Astrocyte (in vitro differentiated cells and primary cell): ENCODE results near the gene UGT1A10. TPM values are rescaled to one million over a fixed set of nuclear protein-coding genes. Genes with fewer than 3 reads are reported as not detected.

Experiments used
- DNase-seq: peaks from one replicate; pipeline ENCODE4 v3.0.0-alpha.2; 2010; ENCODE audit warnings: low read depth
- FAIRE-seq: peaks from 2 replicates; lab custom pipeline; 2011; peaks lifted over from hg19 to GRCh38; lab: Jason Lieb, UNC
- H2AFZ ChIP-seq: 2 replicates; pipeline ENCODE4 v1.6.0; 2012; ENCODE audit warnings: low read depth, low read length, inconsistent platforms
- H3K27ac ChIP-seq: 2 replicates; pipeline ENCODE4 v1.5.1; 2011; ENCODE audit warnings: low read depth, low read length, inconsistent platforms
- H3K27me3 ChIP-seq: 2 replicates; pipeline ENCODE4 v1.6.0; 2011; ENCODE audit warnings: low read length, inconsistent platforms; ENCODE audit not compliant: insufficient read depth
- H3K36me3 ChIP-seq: 2 replicates; pipeline ENCODE4 v1.5.1; 2011; ENCODE audit warnings: low read length, inconsistent platforms; ENCODE audit not compliant: insufficient read depth
- H3K4me1 ChIP-seq: 2 replicates; pipeline ENCODE4 v1.5.1; 2011; ENCODE audit warnings: low read length, inconsistent platforms; ENCODE audit not compliant: insufficient read depth
- H3K4me2 ChIP-seq: 2 replicates; pipeline ENCODE4 v1.6.0; 2012; ENCODE audit warnings: low read length, inconsistent platforms
- H3K4me3 ChIP-seq: 2 replicates; pipeline ENCODE4 v1.5.1; 2011; ENCODE audit warnings: low read depth, mild to moderate bottlenecking, low read length, inconsistent platforms; ENCODE audit not compliant: insufficient read depth
- H3K79me2 ChIP-seq: 2 replicates; pipeline ENCODE4 v1.6.0; 2012; ENCODE audit warnings: mild to moderate bottlenecking, low read length, inconsistent platforms; ENCODE audit not compliant: insufficient read depth
- H3K9ac ChIP-seq: 2 replicates; pipeline ENCODE4 v1.6.0; 2012; ENCODE audit warnings: mild to moderate bottlenecking, low read length, inconsistent platforms
- H3K9me3 ChIP-seq: 2 replicates; pipeline ENCODE4 v1.5.1; 2012; ENCODE audit warnings: low read depth, mild to moderate bottlenecking, low read length, inconsistent platforms; ENCODE audit not compliant: insufficient read depth
- H4K20me1 ChIP-seq: 2 replicates; pipeline ENCODE4 v1.6.0; 2012; ENCODE audit warnings: low read length, inconsistent platforms; ENCODE audit not compliant: insufficient read depth
- H3K27ac Mint-ChIP-seq: one replicate; pipeline ENCODE4 v1.8.0; 2021; ENCODE audit warnings: mild to moderate bottlenecking, mixed read lengths; ENCODE audit not compliant: unreplicated experiment
- H3K27me3 Mint-ChIP-seq: one replicate; pipeline ENCODE4 v1.8.0; 2021; ENCODE audit warnings: low read depth, mixed read lengths; ENCODE audit not compliant: unreplicated experiment
- H3K36me3 Mint-ChIP-seq: one replicate; pipeline ENCODE4 v1.8.0; 2021; ENCODE audit warnings: low read depth, mixed read lengths; ENCODE audit not compliant: unreplicated experiment
- H3K4me1 Mint-ChIP-seq: one replicate; pipeline ENCODE4 v1.8.0; 2021; ENCODE audit warnings: low read depth, mixed read lengths; ENCODE audit not compliant: unreplicated experiment
- H3K4me3 Mint-ChIP-seq: one replicate; pipeline ENCODE4 v1.8.0; 2021; ENCODE audit warnings: mild to moderate bottlenecking, moderate library complexity, mixed read lengths; ENCODE audit not compliant: unreplicated experiment
- H3K9me3 Mint-ChIP-seq: one replicate; pipeline ENCODE4 v1.8.0; 2021; ENCODE audit warnings: mild to moderate bottlenecking, mixed read lengths; ENCODE audit not compliant: unreplicated experiment
- EZH2 ChIP-seq: IDR thresholded peaks from 2 replicates; pipeline ENCODE4 v1.6.1; 2012; ENCODE audit warnings: mild to moderate bottlenecking, low read length, inconsistent platforms; ENCODE audit not compliant: insufficient read depth
- total RNA-seq: library from RNA; stranded (reverse); gene quantifications from 2 replicates; pipeline ENCODE4 v1.2.1, GENCODE V29; 2021
- TF ChIP-seq, protein P1 (sequence below): IDR thresholded peaks from 2 replicates; pipeline ENCODE4 v1.5.1; 2011; ENCODE audit warnings: low read depth, mild to moderate bottlenecking, inconsistent platforms, low read length, moderate library complexity; ENCODE audit not compliant: insufficient read depth

The UGT1A10 gene
- total RNA-seq, 1 donor from 2014 or later: not detected

- H3K4me1 Mint-ChIP-seq: no peaks in the 10 kb centered on the region
- no peak for DNase-seq
- Histone ChIP-seq H3K27me3 (peaks cover 4% of the 10 kb centered on the region), H3K9me3 (no peaks in the 10 kb centered on the region), H2AFZ (no peak overlapping the region), H4K20me1 (no peaks in the 10 kb centered on the region), H3K36me3 (no peaks in the 10 kb centered on the region), H3K9ac (no peak overlapping the region), H3K4me3 (no peak overlapping the region), H3K27ac (no peak overlapping the region), H3K4me2 (no peak overlapping the region), H3K79me2 (no peaks in the 10 kb centered on the region), H3K4me1 (no peaks in the 10 kb centered on the region)
- H3K9me3 Mint-ChIP-seq: no peaks in the 10 kb centered on the region
- no peaks in the 10 kb centered on the region for H3K36me3 Mint-ChIP-seq
- H3K4me3 Mint-ChIP-seq: no peak overlapping the region
- no peak overlapping the region for H3K27ac Mint-ChIP-seq
- FAIRE-seq: no peak
- no peak for TF ChIP-seq EZH2
- TF ChIP-seq, protein P1, sequence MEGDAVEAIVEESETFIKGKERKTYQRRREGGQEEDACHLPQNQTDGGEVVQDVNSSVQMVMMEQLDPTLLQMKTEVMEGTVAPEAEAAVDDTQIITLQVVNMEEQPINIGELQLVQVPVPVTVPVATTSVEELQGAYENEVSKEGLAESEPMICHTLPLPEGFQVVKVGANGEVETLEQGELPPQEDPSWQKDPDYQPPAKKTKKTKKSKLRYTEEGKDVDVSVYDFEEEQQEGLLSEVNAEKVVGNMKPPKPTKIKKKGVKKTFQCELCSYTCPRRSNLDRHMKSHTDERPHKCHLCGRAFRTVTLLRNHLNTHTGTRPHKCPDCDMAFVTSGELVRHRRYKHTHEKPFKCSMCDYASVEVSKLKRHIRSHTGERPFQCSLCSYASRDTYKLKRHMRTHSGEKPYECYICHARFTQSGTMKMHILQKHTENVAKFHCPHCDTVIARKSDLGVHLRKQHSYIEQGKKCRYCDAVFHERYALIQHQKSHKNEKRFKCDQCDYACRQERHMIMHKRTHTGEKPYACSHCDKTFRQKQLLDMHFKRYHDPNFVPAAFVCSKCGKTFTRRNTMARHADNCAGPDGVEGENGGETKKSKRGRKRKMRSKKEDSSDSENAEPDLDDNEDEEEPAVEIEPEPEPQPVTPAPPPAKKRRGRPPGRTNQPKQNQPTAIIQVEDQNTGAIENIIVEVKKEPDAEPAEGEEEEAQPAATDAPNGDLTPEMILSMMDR: no peak
- H3K27me3 Mint-ChIP-seq: peaks cover 28% of the 10 kb centered on the region
Measured at GRCh38 chr2:233811732-233812131, 175.5 kb downstream of the UGT1A10 start.

GRCh38 chr2:233813236-233814055 lies 177.2 kb downstream of the UGT1A10 start:
- DNase-seq (no peak), FAIRE-seq (no peak)
- H3K27ac ChIP-seq: no peak overlapping the region
- no peak overlapping the region for H3K4me3 ChIP-seq
- H3K4me2 ChIP-seq: no peak overlapping the region
- Mint-ChIP-seq H3K27ac (no peak overlapping the region), H3K4me1 (no peaks in the 10 kb centered on the region), H3K9me3 (no peaks in the 10 kb centered on the region), H3K4me3 (no peak overlapping the region), H3K27me3 (peaks cover 34% of the 10 kb centered on the region), H3K36me3 (no peaks in the 10 kb centered on the region)
- no peaks in the 10 kb centered on the region for H3K36me3 ChIP-seq
- peaks cover 4% of the 10 kb centered on the region for H3K27me3 ChIP-seq
- TF ChIP-seq, protein P1: no peak
- TF ChIP-seq EZH2: no peak
- no peaks in the 10 kb centered on the region for H4K20me1 ChIP-seq
- H3K9me3 ChIP-seq: no peaks in the 10 kb centered on the region
- H2AFZ ChIP-seq: no peak overlapping the region
- no peak overlapping the region for H3K9ac ChIP-seq
- no peaks in the 10 kb centered on the region for H3K79me2 ChIP-seq
- H3K4me1 ChIP-seq: no peaks in the 10 kb centered on the region
